GM06990 (cell line): ENCODE results near the gene SKP1.

Experiments
- DNase-seq: peaks from one replicate; pipeline ENCODE4 v3.0.0-alpha.2; 2011; ENCODE audit not compliant: insufficient read length; ENCODE audit errors: extremely low read depth
- H3K27me3 ChIP-seq: replicated peaks from 2 replicates; pipeline ENCODE4 v1.6.0; 2011; ENCODE audit warnings: low read length; ENCODE audit not compliant: control insufficient read depth, insufficient read depth
- H3K36me3 ChIP-seq: 2 replicates; pipeline ENCODE4 v1.5.1; 2011; ENCODE audit warnings: low read length; ENCODE audit not compliant: control insufficient read depth, insufficient read depth
- H3K4me3 ChIP-seq: replicated peaks from 2 replicates; pipeline ENCODE4 v1.5.1; 2011; ENCODE audit warnings: low read depth, mild to moderate bottlenecking, control low read depth, low read length
- CTCF ChIP-seq: IDR thresholded peaks from 2 replicates; pipeline ENCODE4 v1.5.1; 2011; ENCODE audit warnings: low read length, control low read depth, mild to moderate bottlenecking, inconsistent platforms; ENCODE audit not compliant: insufficient read depth, poor library complexity, severe bottlenecking

SKP1 gene

GRCh38 chr5:134142052-134142451 is 34.7 kb downstream of the SKP1 start:
- TF ChIP-seq CTCF = no peak
- Histone ChIP-seq H3K27me3 (no peaks in the 10 kb centered on the region), H3K36me3 (peaks cover 33% of the 10 kb centered on the region), H3K4me3 (no peak overlapping the region)
- no peak for DNase-seq

DNA sequence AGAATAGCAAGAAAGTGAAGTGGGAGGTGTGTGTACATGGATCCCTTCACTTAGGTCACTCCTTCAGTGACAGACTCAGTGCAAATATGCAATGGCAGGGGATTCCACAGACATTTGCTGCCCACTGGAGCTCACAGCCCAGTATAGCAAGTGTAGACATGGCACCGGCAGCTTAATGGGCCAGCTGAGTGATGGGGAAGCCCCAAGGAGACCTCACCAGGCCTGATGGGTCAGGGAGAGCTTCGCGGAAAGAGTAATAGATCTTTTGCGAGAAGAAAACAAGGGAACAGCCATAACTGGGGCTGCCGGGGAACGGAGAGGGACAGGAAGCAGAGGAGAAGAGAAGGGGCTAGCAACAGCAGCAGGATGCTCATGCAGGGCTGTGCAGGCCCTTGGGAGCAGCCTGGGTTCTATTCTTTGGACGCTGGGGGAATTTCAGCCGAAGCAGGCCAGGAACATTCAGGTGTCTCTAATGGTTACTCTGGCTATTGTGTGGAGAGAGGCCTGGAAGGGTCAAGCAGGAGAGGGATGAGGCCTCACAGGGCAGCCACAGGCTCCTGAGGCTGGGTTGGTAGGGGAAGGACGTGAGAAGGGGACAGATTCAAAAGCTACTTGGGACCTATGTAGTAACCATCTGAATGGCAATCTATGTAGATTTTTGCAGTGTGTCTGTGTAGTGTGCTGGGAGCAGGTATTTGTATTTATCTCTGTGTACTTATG is 35.3 kb downstream of the SKP1 start:
- no peak for DNase-seq
- H3K36me3 ChIP-seq = peaks cover 32% of the 10 kb centered on the region
- peak; percentile 23 for TF ChIP-seq CTCF

GRCh38 chr5:134140530-134141201 is 36.1 kb downstream of the SKP1 start:
- peak; percentile 51 for DNase-seq
- Histone ChIP-seq H3K36me3 (peaks cover 31% of the 10 kb centered on the region), H3K27me3 (no peaks in the 10 kb centered on the region), H3K4me3 (no peak overlapping the region)
- TF ChIP-seq CTCF = peak; percentile 77

More for the DNA sequence above, 35.3 kb downstream of the SKP1 start:
- H3K27me3 ChIP-seq = no peaks in the 10 kb centered on the region
- no peak overlapping the region for H3K4me3 ChIP-seq

DNA sequence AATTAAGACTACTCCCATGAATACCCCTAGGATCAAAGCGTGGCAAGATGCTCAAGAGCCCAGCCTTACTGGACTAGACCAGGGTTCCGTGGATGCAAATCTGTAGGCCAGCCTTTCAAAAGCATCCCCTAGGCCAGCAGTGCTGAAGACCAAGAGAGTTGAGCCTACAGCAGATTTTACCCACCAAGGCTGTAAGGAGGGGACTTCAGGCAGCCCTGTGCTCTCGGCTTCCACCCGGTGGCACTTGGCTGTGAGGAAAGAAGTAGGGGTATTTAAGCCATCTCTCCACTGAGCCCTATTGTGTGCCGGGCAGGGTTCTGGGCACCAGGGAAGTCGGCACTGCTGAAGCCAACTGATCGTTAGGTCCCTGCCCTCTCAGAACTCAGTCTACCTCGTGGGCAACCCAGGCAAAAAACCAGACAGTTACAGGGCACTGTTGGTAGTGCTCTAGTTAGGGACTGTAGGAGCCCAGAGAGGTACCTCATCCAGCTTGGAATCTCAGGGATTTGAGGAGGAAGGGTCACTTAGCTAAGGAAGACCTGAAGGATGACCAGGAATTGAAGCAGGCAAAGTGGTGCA is 36.8 kb downstream of the SKP1 start:
- Histone ChIP-seq H3K4me3 (no peak overlapping the region), H3K27me3 (no peaks in the 10 kb centered on the region), H3K36me3 (peaks cover 26% of the 10 kb centered on the region)
- no peak for DNase-seq
- no peak for TF ChIP-seq CTCF

GRCh38 chr5:134139377-134139851 is 37.3 kb downstream of the SKP1 start:
- DNase-seq = no peak
- no peak for TF ChIP-seq CTCF
- H3K36me3 ChIP-seq = peaks cover 21% of the 10 kb centered on the region
- H3K27me3 ChIP-seq = no peaks in the 10 kb centered on the region
- no peak overlapping the region for H3K4me3 ChIP-seq
